SJCRH30 (cell line): ENCODE data around the gene STK32C. TPM values are rescaled to one million over a fixed set of nuclear protein-coding genes. Genes with fewer than 3 reads are reported as not detected.
"Not testable (repeated sequence)": the region's sequence is repeated elsewhere in the genome, so short reads cannot be mapped to it uniquely, and the experiment has no call there.

Experiments
- DNase-seq, 2 experiments: peaks; one replicate each; pipeline ENCODE4 v3.0.0-alpha.2; 2015 to 2020
- H3K27ac ChIP-seq: fragments of 250-450 bp; sonication (Bioruptor Pico); 2 replicates; pipeline ENCODE4 v1.5.1; 2020; ENCODE audit warnings: mild to moderate bottlenecking, moderate library complexity
- H3K27me3 ChIP-seq: fragments of 250-450 bp; sonication (Bioruptor Pico); 2 replicates; pipeline ENCODE4 v1.5.1; 2020; ENCODE audit warnings: mild to moderate bottlenecking, moderate library complexity
- H3K36me3 ChIP-seq: fragments of 250-450 bp; sonication (Bioruptor Pico); 2 replicates; pipeline ENCODE4 v1.5.1; 2020; ENCODE audit warnings: mild to moderate bottlenecking, moderate library complexity
- H3K4me1 ChIP-seq: fragments of 250-450 bp; sonication (Bioruptor Pico); 2 replicates; pipeline ENCODE4 v1.5.1; 2020; ENCODE audit warnings: mild to moderate bottlenecking, moderate library complexity
- H3K4me3 ChIP-seq: fragments of 250-450 bp; sonication (Bioruptor Pico); 2 replicates; pipeline ENCODE4 v1.5.1; 2020; ENCODE audit warnings: mild to moderate bottlenecking, moderate library complexity
- H3K9me3 ChIP-seq: fragments of 250-450 bp; sonication (Bioruptor Pico); replicated peaks from 2 replicates; pipeline ENCODE4 v1.5.1; 2020; ENCODE audit warnings: mild to moderate bottlenecking, moderate library complexity
- total RNA-seq: library from RNA; depleted of rRNA; stranded (reverse); fragments of >200 nt; shearing (Covaris generic); gene quantifications from 2 replicates; pipeline ENCODE4 v1.2.3, GENCODE V29; 2014

The STK32C gene
- total RNA-seq, 1 experiment from 2014 or later: 4.2 TPM

GRCh38 chr10:132331601-132332432 lies 24.1 kb upstream of the STK32C start, which contains the start of gene LRRC27:
TSS of gene LRRC27 (plus strand) at chr10:132332193. CDS start at chr10:132333525, 1,332 bp downstream.
- DNase-seq: peak; percentile 93
- no peaks in the 10 kb centered on the region for H3K4me1 ChIP-seq
- peak within 1 kb of the TSS; percentile 77 for H3K27ac ChIP-seq

DNA sequence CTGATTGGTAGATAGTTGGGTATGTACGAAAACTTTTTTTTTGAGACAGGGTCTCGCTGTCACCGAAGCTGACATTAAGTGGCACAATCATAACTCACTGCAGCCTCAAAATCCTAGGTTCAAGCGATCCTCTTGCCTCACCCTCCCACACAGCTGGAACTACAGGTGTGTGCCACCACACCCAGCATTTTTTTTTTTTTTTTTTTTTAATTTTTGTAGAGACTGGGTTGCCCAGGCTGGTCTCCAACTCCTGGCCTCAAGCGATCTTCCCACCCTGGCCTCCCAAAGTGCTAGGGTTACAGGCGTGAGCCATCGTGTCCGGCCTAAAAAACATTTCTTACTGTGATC lies 22.7 kb upstream of the STK32C start:
- H3K27ac ChIP-seq: no peak overlapping the region
- H3K4me1 ChIP-seq: no peaks in the 10 kb centered on the region
- no peak overlapping the region for H3K4me3 ChIP-seq
- no peak for DNase-seq
- H3K36me3 ChIP-seq: no peaks in the 10 kb centered on the region
- H3K9me3 ChIP-seq: no peaks in the 10 kb centered on the region
- H3K27me3 ChIP-seq: no peaks in the 10 kb centered on the region

More at GRCh38 chr10:132331601-132332432, 24.1 kb upstream of the STK32C start, which contains the start of gene LRRC27:
- H3K4me3 ChIP-seq: peak within 1 kb of the TSS; percentile 98
- no peaks in the 10 kb centered on the region for H3K9me3 ChIP-seq
- no peaks in the 10 kb centered on the region for H3K36me3 ChIP-seq
- no peaks in the 10 kb centered on the region for H3K27me3 ChIP-seq

- Histone ChIP-seq H3K9me3 (no peaks in the 10 kb centered on the region), H3K27ac (no peak overlapping the region), H3K4me1 (no peaks in the 10 kb centered on the region), H3K36me3 (no peaks in the 10 kb centered on the region), H3K27me3 (no peaks in the 10 kb centered on the region), H3K4me3 (no peak overlapping the region)
- no peak for DNase-seq
These were observed 22.1 kb upstream of the STK32C start for GRCh38 chr10:132329565-132330485.

DNA sequence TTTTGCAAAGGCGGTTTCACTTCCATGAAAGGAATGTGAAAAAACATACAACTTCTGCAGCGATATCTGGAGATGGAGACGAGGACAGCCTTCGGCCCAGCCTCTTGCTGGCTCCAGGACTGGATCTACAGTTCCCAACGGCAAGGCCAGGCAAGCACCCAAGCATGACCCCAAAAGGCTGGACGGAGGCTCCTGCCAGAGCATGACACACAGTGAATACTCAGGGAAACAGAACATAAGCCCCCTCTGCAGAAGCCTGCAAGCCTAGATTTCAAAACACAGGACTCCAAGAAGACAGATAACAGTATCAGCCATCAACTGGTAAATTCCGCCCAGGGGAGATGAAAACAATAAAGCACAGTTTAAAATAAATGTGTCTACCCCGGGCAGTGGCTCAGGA lies 21.0 kb upstream of the STK32C start:
- no peaks in the 10 kb centered on the region for H3K9me3 ChIP-seq
- no peaks in the 10 kb centered on the region for H3K36me3 ChIP-seq
- no peak overlapping the region for H3K27ac ChIP-seq
- no peak for DNase-seq
- no peaks in the 10 kb centered on the region for H3K4me1 ChIP-seq
- H3K27me3 ChIP-seq: no peaks in the 10 kb centered on the region
- no peak overlapping the region for H3K4me3 ChIP-seq

- H3K4me1 ChIP-seq: no peaks in the 10 kb centered on the region
- no peak for DNase-seq
- no peak overlapping the region for H3K27ac ChIP-seq
- no peaks in the 10 kb centered on the region for H3K9me3 ChIP-seq
- H3K4me3 ChIP-seq: no peak overlapping the region
- no peaks in the 10 kb centered on the region for H3K27me3 ChIP-seq
- H3K36me3 ChIP-seq: no peaks in the 10 kb centered on the region
These were observed 20.4 kb upstream of the STK32C start for GRCh38 chr10:132328106-132328505.

DNA sequence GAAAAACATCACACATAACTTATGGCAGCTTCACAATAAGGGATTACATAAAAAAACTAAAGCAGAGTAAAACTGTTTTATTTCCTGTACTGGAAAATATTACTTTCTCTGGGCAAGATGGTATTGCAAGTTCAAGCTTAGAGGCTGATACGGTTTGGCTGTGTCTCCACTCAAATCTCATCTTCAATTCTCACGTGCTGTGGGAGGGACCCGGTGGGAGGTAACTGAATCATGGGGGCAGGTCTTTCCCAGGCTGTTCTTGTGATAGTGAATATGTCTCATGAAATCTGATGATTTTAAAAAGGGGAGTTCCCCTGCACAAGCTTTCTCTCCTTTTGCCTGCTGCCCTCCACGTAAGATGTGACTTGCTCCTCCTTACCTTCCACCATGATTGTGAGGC lies 19.2 kb upstream of the STK32C start:
- Histone ChIP-seq H3K27me3 (no peaks in the 10 kb centered on the region), H3K4me3 (no peak overlapping the region), H3K36me3 (no peaks in the 10 kb centered on the region), H3K4me1 (no peaks in the 10 kb centered on the region), H3K9me3 (no peaks in the 10 kb centered on the region), H3K27ac (no peak overlapping the region)
- DNase-seq: no peak

DNA sequence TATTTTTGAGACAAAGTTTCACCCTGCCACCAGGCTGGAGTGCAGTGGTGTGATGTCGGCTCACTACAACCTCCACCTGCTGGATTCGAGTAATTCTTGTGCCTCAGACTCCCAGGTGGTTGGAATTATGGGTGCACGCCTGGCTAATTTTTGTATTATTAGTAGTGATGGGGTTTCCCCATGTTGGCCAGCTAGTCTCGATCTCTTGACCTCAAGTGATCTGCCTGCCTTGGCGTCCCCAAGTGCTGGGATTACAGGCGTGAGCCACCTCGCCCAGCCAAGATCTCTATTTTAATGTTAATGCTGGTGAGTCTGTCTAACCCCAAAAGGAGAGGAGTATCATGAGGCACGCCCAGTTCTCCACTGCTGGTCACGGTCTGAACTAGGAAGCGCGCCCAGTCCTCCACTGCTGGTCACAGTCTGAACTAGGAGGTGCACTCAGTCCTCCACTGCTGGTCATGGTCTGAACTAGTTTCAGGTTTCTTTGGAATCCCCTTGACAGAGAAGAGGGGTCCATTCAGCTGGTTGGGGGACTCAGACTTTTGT lies 18.7 kb upstream of the STK32C start:
- no peaks in the 10 kb centered on the region for H3K27me3 ChIP-seq
- H3K27ac ChIP-seq: no peak overlapping the region
- no peaks in the 10 kb centered on the region for H3K36me3 ChIP-seq
- H3K4me3 ChIP-seq: no peak overlapping the region
- no peaks in the 10 kb centered on the region for H3K4me1 ChIP-seq
- no peak for DNase-seq
- no peaks in the 10 kb centered on the region for H3K9me3 ChIP-seq

DNA sequence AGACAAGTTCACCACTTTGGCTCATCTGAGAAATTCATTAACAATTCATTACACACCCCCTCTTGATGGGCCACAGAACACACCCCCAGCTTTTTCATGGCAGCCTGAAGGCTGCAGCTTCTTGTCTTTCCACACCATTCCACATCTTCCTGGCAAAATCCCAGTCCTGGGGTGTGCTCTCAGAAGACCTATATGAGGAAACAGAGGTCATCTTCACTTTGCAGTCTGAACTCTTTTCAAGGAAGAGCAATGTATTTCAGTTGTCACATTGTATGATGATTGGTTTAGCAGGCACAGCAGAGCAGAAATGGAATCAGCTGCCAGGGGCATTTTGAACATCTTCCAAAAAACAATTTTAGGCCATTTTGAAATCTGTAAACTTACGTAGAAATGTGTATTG lies 16.4 kb upstream of the STK32C start:
- Histone ChIP-seq H3K4me3 (no peak overlapping the region), H3K36me3 (no peaks in the 10 kb centered on the region), H3K4me1 (peaks cover 3% of the 10 kb centered on the region; the same call in 1 of the 2 replicates), H3K27ac (no peak overlapping the region), H3K9me3 (no peaks in the 10 kb centered on the region), H3K27me3 (no peaks in the 10 kb centered on the region)
- no peak for DNase-seq

GRCh38 chr10:132322586-132323048 lies 14.9 kb upstream of the STK32C start:
- Histone ChIP-seq H3K36me3 (no peaks in the 10 kb centered on the region), H3K4me3 (no peak overlapping the region), H3K4me1 (peaks cover 3% of the 10 kb centered on the region; the same call in 1 of the 2 replicates), H3K27ac (no peak overlapping the region), H3K9me3 (no peaks in the 10 kb centered on the region), H3K27me3 (no peaks in the 10 kb centered on the region)
- DNase-seq: no peak

DNA sequence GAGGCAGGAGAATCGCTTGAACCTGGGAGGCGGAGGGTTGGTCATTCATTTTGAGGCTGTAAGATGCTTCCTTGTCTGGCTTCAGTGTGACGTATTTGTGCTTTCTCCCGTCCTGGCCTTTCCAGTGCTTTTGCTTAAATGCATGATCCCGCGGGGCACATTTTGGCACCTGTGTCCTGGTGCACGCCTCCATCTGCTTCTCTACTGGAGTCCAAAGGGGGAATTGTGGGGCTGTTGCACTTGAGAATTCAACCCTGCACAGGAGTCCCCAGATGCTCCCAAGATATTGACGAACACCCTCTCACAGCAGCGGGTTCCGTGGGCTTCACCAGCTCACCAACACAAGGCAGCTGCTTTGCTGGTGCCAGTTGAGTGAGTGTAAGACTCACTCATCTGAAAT lies 14.0 kb upstream of the STK32C start:
- no peak for DNase-seq
- H3K4me3 ChIP-seq: no peak overlapping the region

DNA sequence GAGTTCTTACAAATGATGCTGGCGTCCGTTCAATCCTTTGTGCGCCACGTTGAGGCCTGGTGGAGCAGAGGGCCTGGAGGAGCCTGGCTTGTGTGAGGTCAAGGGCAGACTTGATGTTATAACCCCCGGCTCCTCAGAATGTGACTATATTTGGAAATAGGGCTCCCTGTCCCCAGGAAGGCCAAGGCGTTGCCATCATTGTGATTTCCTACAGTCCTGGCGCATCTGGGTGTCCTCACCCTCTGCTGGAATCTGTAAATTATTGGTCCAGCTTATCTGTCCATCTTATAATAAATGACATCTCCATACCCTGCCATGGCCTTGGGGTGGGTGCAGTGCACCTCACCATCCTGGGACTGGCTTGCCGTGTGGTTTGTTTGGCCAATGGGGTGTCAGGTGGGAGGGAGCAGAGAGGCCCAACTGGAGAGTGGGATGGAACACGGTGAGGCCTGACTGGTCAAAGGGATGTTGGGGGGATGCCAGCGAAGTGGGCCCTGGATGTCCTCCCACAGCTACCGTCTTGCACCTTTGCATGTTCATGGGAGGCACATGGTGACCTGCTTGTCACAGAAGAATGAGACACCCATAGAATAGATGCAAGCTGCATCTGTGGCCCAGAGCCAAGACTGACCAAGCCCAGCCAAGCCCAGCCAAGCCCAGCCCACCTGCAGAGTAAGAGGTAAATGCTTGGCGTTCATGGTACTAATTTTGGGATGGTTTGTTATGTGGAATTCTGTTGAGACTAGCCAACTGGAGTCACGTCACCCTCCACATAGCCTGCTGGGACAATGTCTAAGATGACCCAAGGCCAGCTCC lies 13.1 kb upstream of the STK32C start:
- Histone ChIP-seq H3K4me1 (peaks cover 3% of the 10 kb centered on the region; the same call in 1 of the 2 replicates), H3K9me3 (no peaks in the 10 kb centered on the region), H3K36me3 (no peaks in the 10 kb centered on the region), H3K27ac (peak overlapping the region; percentile 50), H3K27me3 (no peaks in the 10 kb centered on the region), H3K4me3 (no peak overlapping the region)
- DNase-seq: no peak

More for the DNA sequence above, 14.0 kb upstream of the STK32C start:
- Histone ChIP-seq H3K36me3 (no peaks in the 10 kb centered on the region), H3K27ac (no peak overlapping the region), H3K9me3 (no peaks in the 10 kb centered on the region), H3K27me3 (no peaks in the 10 kb centered on the region), H3K4me1 (peaks cover 3% of the 10 kb centered on the region; the same call in 1 of the 2 replicates)

GRCh38 chr10:132319853-132320653 lies 12.3 kb upstream of the STK32C start:
- Histone ChIP-seq H3K9me3 (no peaks in the 10 kb centered on the region), H3K36me3 (no peaks in the 10 kb centered on the region), H3K4me3 (no peak overlapping the region), H3K27me3 (no peaks in the 10 kb centered on the region), H3K27ac (peak overlapping the region; percentile 50), H3K4me1 (peaks cover 3% of the 10 kb centered on the region; the same call in 1 of the 2 replicates)
- peak; percentile 34 to 45 for DNase-seq

DNA sequence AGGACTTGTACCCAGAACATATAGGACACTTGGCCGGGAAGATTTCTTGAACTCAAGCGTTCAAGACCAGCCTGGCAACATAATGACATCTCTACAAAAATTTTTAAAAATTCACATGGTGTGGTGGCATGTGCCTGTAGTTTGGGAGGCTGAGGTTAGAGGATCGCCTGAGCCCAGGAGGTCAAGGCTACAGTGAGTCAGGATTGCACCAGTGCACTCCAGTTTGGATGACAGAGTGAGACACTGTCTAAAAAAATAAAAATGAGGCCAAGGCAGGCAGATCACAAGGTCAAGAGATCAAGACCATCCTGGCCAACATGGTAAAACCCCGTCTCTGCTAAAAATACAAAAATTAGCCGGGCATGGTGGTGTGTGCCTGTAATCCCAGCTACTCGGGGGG lies 9.7 kb upstream of the STK32C start:
- not testable (repeated sequence) for H3K27ac ChIP-seq, H3K27me3 ChIP-seq, H3K9me3 ChIP-seq, DNase-seq, H3K4me1 ChIP-seq, H3K4me3 ChIP-seq, H3K36me3 ChIP-seq
